ENCODE results near the gene C1QTNF8.

Gene C1QTNF8

GRCh38 chr16:1054660-1055556, 41.1 kb downstream of the C1QTNF8 start:
- no peak for DNase-seq

- no peak for DNase-seq
Measured at GRCh38 chr16:1053700-1054368, 42.2 kb downstream of the C1QTNF8 start.

- DNase-seq: no peak
Measured at GRCh38 chr16:1053121-1053521, 42.9 kb downstream of the C1QTNF8 start.

- no peak for DNase-seq
Measured at GRCh38 chr16:1052721-1053120, 43.3 kb downstream of the C1QTNF8 start.

- no peak for DNase-seq
Measured at GRCh38 chr16:1051446-1051845, 44.6 kb downstream of the C1QTNF8 start.

- DNase-seq: no peak
Measured at GRCh38 chr16:1050921-1051320, 45.1 kb downstream of the C1QTNF8 start.

- no peak for DNase-seq
Measured at GRCh38 chr16:1050516-1050915, 45.5 kb downstream of the C1QTNF8 start.

- no peak for DNase-seq
Measured at GRCh38 chr16:1049976-1050247, 46.1 kb downstream of the C1QTNF8 start.

GRCh38 chr16:1049113-1049975, 46.7 kb downstream of the C1QTNF8 start:
- no peak for DNase-seq

GRCh38 chr16:1048442-1049112, 47.5 kb downstream of the C1QTNF8 start:
- no peak for DNase-seq

GRCh38 chr16:1047801-1048200, 48.2 kb downstream of the C1QTNF8 start:
- no peak for DNase-seq

- DNase-seq: no peak
Measured at GRCh38 chr16:1047123-1047522, 48.9 kb downstream of the C1QTNF8 start.

GRCh38 chr16:1045993-1046911, 49.8 kb downstream of the C1QTNF8 start:
- DNase-seq: no peak

GRCh38 chr16:1045310-1045992, 50.6 kb downstream of the C1QTNF8 start:
- no peak for DNase-seq

- DNase-seq: no peak
Measured at GRCh38 chr16:1044460-1045309, 51.4 kb downstream of the C1QTNF8 start.

- no peak for DNase-seq
Measured at GRCh38 chr16:1043881-1044451, 52.1 kb downstream of the C1QTNF8 start.

- no peak for DNase-seq
Measured at GRCh38 chr16:1042866-1043265, 53.2 kb downstream of the C1QTNF8 start.

- DNase-seq: no peak
Measured at GRCh38 chr16:1042049-1042744, 53.8 kb downstream of the C1QTNF8 start.

GRCh38 chr16:1040346-1040745, 55.7 kb downstream of the C1QTNF8 start:
- no peak for DNase-seq

All from GF-D8 (cell line).